Measurements from ENCODE around the gene VHLL.

The VHLL gene

GRCh38 chr1:156342166-156342955, 43.3 kb upstream of the VHLL start:
- Histone ChIP-seq H3K4me3 (ENCODE audit: severe bottlenecking) (no peak overlapping the region), H3K36me3 (ENCODE audit: low read depth) (peaks cover 2% of the 10 kb centered on the region), H3K4me1 (ENCODE audit: insufficient read depth, poor library complexity, severe bottlenecking) (no peaks in the 10 kb centered on the region), H3K9me3 (ENCODE audit: severe bottlenecking) (no peaks in the 10 kb centered on the region), H3K27me3 (ENCODE audit: insufficient read depth, poor library complexity, severe bottlenecking) (peaks cover 5% of the 10 kb centered on the region), H3K27ac (ENCODE audit: poor library complexity, severe bottlenecking) (no peak overlapping the region)
- no peak for TF ChIP-seq CTCF (IDR thresholded peaks at IDR 0.05; ENCODE audit: poor library complexity, severe bottlenecking)
- DNase-seq (ENCODE audit: low spot score), result no peak
- no peak for ATAC-seq (ENCODE audit: low read depth)

- H3K36me3 ChIP-seq (ENCODE audit: low read depth), result peaks cover 42% of the 10 kb centered on the region
- peak within 1 kb of the TSS; percentile 65 for H3K4me3 ChIP-seq (ENCODE audit: severe bottlenecking)
- no peak for TF ChIP-seq CTCF (IDR thresholded peaks at IDR 0.05; ENCODE audit: poor library complexity, severe bottlenecking)
- peaks cover 9% of the 10 kb centered on the region for H3K4me1 ChIP-seq (ENCODE audit: insufficient read depth, poor library complexity, severe bottlenecking)
- H3K27ac ChIP-seq (ENCODE audit: poor library complexity, severe bottlenecking), result peak within 1 kb of the TSS; percentile 58
- no peaks in the 10 kb centered on the region for H3K9me3 ChIP-seq (ENCODE audit: severe bottlenecking)
- ATAC-seq (ENCODE audit: low read depth) (peak; percentile 94), DNase-seq (ENCODE audit: low spot score) (peak; percentile 98)
- H3K27me3 ChIP-seq (ENCODE audit: insufficient read depth, poor library complexity, severe bottlenecking), result no peaks in the 10 kb centered on the region
Observed at GRCh38 chr1:156338180-156338976, 39.3 kb upstream of the VHLL start, which contains the start of the genes CCT3 and TSACC. Gene CCT3 (minus strand): TSS chr1:156338292. CDS start chr1:156338184, 108 bp downstream. Gene TSACC (plus strand): TSS chr1:156338526. CDS start chr1:156339758, 1,232 bp downstream.

- no peak for TF ChIP-seq CTCF (IDR thresholded peaks at IDR 0.05; ENCODE audit: poor library complexity, severe bottlenecking)
- Histone ChIP-seq H3K27me3 (ENCODE audit: insufficient read depth, poor library complexity, severe bottlenecking) (no peaks in the 10 kb centered on the region), H3K36me3 (ENCODE audit: low read depth) (peaks cover 47% of the 10 kb centered on the region), H3K4me3 (ENCODE audit: severe bottlenecking) (peak overlapping the region; percentile 65), H3K27ac (ENCODE audit: poor library complexity, severe bottlenecking) (peak overlapping the region; percentile 58), H3K9me3 (ENCODE audit: severe bottlenecking) (no peaks in the 10 kb centered on the region), H3K4me1 (ENCODE audit: insufficient read depth, poor library complexity, severe bottlenecking) (peaks cover 9% of the 10 kb centered on the region)
- ATAC-seq (ENCODE audit: low read depth) (peak; percentile 35), DNase-seq (ENCODE audit: low spot score) (no peak)
Observed at GRCh38 chr1:156337888-156338179, 38.7 kb upstream of the VHLL start.

GRCh38 chr1:156337052-156337887, 38.2 kb upstream of the VHLL start:
- no peak for TF ChIP-seq CTCF (IDR thresholded peaks at IDR 0.05; ENCODE audit: poor library complexity, severe bottlenecking)
- H3K27ac ChIP-seq (ENCODE audit: poor library complexity, severe bottlenecking), result peak overlapping the region; percentile 58
- H3K4me1 ChIP-seq (ENCODE audit: insufficient read depth, poor library complexity, severe bottlenecking), result peaks cover 9% of the 10 kb centered on the region
- H3K27me3 ChIP-seq (ENCODE audit: insufficient read depth, poor library complexity, severe bottlenecking), result no peaks in the 10 kb centered on the region
- no peak for DNase-seq (ENCODE audit: low spot score)
- no peak for ATAC-seq (ENCODE audit: low read depth)
- H3K36me3 ChIP-seq (ENCODE audit: low read depth), result peaks cover 53% of the 10 kb centered on the region
- no peaks in the 10 kb centered on the region for H3K9me3 ChIP-seq (ENCODE audit: severe bottlenecking)
- H3K4me3 ChIP-seq (ENCODE audit: severe bottlenecking), result peak overlapping the region; percentile 65
